Stimulated activated CD8-positive, alpha-beta memory T cell treated with anti-CD3 and anti-CD28 coated beads, Interleukin-4, amount 100 ng/mL, for 48 hours (primary cell): ENCODE data around the gene LRRC10.
A peak's percentile ranks its signal among the peaks of the same experiment; 100 is the strongest.

Experiments used
- DNase-seq: peaks from one replicate; pipeline ENCODE4 v3.0.0-alpha.2; 2020

LRRC10 gene, protein sequence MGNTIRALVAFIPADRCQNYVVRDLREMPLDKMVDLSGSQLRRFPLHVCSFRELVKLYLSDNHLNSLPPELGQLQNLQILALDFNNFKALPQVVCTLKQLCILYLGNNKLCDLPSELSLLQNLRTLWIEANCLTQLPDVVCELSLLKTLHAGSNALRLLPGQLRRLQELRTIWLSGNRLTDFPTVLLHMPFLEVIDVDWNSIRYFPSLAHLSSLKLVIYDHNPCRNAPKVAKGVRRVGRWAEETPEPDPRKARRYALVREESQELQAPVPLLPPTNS

DNA sequence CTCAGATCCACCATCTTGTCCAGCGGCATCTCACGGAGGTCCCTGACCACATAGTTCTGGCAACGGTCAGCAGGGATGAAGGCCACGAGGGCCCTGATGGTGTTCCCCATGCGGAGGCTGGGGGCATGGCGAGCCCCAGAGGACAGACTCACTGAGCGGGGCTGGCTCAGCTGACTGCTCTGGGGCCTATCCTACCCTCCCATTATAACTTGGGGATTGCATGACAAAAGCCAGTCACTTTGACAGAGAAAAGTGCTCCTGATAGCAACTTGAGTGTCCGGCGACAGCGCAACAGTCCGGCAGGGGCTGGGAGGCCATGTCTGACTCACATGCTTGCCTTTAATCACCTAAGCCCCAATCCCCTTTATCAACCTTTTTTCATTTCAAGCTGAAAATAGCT is at the start of gene LRRC10:
TSS of gene LRRC10 (minus strand) at position 179 of the 400 bp plus-strand sequence. CDS start at position 110, 69 bp downstream.
- no peak for DNase-seq

DNA sequence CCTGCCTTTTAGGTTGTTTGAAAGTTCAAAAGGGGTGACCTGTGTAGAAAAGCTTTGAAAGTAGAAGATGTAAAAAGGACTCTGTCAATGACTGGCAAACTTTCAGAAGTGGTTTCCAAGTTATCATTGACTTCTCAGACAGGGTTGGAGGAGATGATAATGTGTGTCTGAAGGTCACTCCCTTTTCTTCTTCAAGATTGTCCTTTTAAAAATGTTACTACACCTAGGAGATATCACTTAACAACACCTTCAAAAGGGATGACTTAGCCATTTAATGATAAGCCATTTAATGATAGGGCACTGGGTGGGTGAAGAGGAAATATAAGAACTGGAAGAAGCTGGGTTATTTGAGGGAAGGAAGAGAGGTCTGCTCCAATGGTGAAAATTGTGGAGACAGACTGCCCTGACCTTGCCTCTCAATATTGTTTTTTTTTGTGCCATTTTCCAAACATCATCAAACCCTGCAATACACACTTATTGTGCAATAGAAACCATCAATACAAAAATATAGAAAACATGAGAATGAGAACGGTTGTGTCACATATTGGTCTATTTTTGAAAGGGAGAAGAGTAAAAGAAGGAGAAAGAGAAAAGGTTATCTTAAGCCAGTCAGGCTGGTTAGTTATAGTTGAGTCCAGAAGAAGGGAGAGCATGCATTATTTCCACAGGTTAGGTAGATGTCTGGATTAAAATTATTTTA is 49.6 kb upstream of the LRRC10 start:
- DNase-seq = no peak

DNA sequence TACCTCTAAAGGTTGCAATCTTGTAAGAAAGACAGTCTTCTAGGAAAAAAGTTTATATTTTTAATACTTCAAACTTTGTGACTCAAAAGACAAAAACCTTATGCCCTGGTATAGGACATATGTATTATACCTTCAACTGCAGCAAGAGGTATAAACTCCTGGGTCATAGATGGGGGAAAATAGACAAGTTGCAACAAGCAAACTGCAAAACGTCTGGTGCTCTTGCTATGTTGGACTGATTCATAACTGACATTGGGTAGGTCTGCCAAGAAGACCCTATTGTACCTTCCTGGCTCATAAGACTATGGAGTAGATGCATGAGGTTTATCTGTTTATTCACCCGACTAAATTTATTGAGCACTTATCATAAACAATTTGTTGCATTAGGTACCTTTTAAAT is 47.5 kb upstream of the LRRC10 start:
- no peak for DNase-seq

DNA sequence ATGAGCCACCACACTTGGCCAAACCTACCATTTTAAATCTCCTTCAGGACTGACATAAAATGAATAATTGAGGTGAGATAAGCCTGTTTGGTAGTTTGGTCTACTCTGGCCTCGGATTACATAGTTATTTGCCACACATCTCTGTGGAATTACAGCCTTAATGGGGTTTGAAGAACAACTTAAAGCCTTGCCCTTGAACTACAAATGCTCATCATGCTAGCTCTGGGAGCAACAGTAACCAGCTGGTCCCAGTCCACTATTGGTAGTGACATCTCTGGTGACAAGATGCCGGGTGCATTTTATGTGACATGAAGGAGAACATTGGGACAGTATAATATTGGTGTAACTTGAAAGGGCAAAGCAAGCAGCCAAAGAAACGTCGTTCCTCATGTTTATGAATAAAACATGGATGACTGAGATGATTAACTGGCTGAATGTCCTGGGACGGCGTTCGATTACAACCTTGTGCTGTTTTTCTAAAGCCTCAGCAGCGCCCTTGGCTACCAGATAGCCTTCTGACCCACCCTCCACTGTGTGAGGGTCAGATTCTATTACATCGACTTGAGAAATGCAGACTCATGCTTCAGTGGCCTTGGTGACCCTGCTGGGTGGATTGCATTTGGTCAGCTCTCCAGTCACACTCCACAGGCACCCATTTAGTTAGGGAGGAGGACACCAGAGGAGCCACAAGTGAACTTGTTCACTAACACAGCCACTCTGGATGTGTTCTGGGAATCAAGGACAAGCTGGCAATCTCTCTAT is 46.9 kb upstream of the LRRC10 start:
- no peak for DNase-seq

DNA sequence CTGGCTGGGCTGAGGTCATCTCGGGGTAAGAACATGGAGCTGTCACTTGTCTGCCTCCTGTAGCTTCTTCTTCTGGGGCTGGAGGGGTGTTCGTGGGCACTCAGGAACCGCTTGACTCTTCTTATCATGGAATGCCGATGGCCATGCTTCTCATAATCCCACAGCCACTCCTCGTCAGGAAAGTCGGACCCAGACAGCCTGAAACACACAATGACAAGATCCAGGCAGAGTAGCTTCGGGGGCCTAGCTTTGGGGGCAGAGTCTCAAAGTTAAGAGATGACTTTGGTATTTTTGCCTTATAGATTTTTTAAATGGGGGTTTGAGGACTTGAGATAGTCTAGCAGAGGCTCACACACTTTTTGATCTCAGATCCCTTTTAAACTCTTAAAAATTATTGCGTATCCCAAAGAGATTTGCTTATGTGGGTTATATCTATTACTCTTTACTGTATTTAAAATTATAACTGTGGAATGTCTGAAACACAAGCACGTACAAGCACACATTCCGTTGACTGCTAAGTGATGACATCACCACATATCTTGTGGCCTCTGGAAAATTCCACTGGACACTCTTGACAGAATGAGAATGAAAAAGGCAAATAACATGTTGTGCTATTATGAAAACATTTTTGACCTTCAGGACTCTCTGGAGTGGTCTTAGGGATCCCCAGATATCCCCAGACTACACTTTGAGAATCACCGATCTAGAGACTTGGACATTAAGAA is 45.1 kb upstream of the LRRC10 start:
- DNase-seq = no peak

DNA sequence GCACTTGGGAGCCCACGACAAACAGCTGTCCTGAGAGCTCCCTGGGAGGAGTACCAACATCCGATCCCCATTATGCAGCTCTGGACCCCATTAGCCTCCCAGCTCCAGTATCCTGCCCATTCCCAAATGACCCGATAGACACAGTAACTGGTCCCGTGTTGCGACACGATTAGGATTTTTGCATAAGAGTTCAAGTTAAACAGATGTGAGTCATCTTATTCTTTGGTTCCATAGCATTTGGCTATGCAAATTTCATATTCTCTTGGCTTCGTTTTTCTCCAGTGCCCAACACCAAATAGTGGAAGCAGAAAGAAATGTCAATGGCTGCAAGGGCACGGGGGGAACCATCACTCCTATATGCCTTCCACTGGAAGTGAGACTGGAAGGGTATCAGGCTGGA is 43.0 kb upstream of the LRRC10 start:
- no peak for DNase-seq

DNA sequence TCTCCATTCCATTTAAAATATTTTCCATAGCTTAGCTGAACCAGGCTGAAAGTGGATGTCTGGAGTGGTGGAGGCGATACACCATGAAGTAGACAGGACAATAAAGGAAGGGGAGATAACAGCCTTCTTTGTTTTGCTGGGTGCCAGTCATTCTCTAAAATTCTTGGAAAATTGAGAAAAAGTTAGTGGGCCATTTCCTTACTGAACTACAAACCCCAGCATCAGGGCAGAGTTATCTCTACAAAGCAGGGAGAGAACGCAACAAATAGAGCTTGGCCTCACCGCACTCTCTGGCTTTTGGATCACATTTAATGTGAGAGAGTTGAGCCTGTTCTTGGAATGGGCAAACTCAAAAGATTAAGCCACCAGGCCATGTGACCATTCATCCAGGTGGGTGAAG is 41.2 kb upstream of the LRRC10 start:
- no peak for DNase-seq

DNA sequence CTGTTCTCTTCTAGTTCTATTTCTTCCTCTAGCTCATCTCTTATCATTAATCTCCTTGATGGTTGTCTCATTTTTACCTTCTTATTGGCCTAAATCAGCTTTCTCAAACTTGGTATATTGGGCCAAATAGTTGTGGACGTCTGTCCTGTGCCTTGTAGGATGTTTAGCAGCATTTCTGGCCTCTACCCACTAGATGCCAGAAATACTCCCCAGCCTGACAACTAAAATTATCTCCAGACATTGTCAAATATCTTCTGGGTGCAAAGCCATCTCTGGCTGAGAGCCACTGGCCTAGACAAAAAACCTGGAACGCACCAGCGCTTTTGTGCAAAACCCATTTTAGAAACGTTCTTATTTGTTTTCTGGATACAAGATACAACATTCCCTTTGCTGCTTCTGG is 38.8 kb upstream of the LRRC10 start:
- DNase-seq = no peak

DNA sequence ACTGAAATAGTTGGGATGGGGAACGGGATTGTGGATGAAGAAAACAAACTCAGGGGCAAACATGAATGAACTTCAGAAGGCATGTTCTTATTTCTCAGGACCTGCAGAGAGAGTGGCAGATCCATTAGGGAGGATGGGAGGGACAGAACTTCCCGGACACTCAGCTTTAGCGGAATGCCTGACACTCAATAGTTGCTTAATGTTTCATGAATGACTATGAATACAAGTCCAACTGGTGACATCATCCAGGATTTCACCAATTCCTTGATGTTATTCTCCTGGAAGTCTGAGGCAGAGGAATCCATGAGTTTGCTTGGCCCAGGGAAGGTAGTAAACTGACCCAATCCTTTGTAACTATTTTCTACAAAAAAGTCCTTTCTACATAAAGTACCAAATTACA is 37.8 kb upstream of the LRRC10 start:
- no peak for DNase-seq

DNA sequence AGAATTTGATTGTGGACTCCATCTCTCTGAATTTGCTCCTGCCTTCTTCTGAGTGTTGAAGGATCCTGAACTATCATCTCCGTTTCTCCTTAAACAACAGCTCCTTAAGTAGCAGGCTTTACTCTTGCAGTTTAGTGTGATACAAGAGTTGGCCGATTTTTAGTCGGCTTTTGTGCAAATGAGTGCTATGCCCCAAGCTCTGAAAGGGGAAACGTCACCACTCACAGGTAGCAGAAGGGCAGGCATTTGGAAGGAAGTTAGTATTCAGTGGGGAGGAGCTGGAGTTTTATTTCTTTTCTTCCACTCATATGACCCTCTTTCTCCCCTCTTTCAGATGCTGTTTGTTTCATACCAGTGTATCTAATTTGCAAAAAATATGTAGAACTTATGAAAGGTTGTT is 36.5 kb upstream of the LRRC10 start:
- no peak for DNase-seq

DNA sequence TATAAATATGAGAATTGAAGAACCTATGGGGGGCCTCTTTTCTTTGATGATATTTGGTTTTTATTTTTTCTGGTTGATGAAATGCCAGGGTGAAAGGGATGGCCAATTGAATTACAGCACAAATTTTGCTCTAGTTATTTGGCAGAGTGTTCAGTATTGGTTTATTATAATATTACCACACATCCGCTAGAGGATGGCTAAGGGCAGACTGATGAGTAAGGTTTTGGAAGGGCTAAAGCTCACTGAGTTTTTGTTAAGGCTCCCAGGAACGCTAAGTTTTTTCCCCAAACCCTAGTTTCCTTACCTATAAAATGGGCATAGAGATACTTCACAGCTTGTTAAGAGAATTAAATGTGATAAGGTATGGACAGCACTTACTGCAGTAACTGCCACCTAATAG is 34.3 kb upstream of the LRRC10 start:
- no peak for DNase-seq

DNA sequence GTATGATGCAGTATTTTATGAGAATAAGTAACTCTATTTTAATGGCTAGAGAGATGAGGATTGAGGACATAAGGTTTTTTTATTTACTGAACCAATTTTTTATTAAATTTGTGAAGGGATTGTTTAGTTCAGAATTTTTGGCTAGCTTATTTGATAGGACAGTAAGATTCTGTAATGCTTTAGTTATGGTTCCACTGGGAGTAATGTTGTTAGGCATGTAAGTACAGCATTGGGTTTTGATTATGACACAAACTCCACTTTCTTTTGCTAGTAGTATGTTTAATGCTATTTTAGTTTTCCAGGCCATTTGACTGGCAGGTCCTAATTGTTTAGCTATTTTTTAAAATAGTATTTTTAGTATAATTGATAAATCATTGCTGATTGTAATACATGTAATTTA is 33.8 kb upstream of the LRRC10 start:
- DNase-seq = no peak

DNA sequence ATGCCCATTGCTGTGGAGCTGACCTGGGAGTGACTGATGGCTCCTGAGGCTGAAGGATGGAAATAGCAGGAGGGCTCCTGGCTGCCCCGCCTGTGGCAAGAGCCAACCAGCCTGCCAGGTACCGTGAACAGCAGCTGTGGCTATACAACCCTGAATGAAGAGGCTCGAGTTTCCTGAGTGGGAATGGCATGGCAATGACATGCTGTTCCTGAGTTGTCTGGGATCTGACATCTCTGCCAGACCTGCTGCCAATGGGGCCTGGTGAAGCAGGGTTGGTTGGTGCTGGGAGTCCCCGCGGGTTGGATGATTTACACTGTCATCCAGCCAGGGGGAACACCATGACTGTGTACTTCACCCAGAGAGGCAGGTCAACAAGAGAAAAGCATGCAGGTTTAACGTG is 31.8 kb upstream of the LRRC10 start:
- DNase-seq = no peak

DNA sequence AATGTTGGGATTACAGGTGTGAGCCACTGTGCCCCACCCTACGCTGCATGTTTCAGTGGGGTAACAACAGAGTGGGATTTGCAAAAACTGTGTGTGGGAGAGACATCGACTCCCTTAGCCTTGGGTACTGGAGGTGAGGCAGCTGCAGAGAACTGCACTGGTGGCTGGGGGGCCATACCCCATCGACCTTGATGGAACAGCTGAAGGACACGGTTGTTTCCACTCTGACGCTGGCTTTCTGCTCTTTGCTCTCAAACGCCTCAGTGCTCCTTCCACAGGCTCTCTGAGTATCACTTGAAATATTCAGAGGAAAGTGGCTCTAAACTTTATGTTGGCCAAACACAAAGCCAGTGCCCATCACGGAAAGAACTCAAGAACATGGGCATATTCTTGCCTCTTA is 30.8 kb upstream of the LRRC10 start:
- DNase-seq = no peak

DNA sequence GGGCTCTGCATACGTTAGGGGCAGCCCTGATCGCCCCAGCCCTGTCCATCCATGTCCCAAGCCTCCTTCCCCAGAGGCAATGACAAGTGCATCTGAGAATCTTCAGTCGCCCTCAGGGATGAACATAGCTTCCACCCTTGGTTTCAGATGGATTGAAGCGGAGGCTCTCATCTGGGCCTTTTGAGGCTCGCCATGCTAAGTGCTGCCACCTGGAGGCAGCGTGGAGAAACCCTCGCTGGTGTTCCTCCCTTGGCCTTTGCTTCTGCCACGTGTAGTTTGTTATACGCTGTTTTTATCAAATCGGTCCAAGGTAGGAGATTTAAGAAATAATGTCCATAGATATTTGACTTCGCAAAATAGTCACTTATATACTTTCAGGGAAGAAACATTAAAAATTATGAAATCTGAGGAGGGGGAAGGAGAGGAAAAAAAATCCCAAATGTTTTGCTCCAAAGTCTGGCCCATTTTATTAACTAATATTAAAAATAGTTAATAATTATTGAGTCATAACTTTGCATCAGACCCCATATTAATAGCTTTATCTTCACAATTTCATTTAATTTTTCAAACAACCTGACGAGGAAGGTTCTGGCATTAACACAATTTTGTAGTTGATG is 28.8 kb upstream of the LRRC10 start:
- DNase-seq = peak; percentile 75

DNA sequence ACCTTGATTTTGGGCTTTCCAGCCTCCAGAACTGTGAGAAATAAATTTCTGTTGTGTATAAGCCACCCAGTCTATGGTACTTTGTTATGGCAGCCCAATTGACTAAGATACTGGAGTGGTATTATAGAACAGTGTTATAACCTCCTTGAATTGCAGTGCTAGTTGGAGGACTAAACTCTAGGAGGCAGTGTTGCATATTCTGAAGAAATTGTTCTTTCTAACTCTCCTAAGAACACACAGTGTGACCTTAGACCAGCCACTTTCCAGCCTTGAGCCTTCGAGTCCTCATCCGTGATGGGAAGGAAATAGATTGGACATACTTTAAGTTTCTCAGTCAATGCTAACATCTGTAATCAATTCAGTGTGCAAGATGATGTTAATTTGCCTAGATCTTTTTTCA is 22.4 kb upstream of the LRRC10 start:
- no peak for DNase-seq

DNA sequence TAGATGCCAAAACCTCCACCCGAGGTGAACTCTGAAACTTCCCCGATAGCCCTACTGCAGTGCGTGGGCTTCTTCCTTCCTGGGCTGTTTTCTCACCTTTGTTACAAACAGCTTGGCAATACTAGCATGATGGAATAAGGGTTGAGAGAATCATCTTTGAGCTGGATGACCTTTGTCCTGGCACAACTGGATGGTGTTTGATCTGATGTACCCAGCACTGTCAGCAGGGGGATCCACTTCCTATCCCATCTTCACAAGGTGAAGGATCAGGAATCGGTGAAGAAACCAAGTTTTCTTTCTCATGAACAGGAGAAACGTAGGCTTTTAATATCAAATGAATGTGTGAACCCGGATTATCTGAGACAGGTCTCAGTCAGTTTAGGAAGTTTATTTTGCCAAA is 19.5 kb upstream of the LRRC10 start:
- no peak for DNase-seq

DNA sequence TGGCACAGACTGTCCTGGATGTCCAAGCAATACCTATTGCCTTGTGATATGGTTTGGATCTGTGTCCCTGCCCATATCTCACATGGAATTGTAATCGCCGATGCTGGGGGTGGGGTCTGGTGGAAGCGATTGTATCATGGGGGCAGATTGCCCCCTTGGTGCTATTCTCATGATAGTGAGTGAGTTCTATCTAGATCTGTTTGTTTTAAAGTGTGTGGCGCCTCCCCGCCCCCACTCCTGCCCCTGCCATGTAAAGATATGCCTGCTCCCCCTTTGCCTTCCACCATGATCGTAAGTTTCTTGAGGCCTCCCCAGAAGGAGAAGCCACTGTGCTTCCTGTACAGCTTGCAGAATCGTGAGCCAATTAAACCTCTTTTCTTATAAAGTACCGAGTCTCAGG is 16.8 kb upstream of the LRRC10 start:
- DNase-seq = no peak

DNA sequence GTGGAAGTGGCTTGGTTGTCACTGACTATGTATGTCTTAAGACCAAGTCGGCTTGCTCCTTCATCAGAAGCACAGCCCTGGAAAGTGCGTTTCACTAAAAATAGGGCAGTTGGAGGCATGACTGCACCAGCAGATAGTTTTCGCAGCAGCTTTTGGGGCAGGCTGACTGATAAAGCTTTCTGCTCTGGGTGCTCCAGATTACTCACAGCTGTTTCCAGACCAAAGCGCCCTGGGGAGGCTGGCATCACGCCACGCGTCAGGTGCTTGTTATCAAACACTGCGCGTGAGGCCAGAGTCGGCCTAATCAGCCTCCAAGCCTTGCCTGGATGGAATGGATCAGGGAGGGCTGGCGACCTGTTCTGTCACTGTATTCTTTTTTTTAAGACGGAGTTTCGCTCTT is 13.3 kb upstream of the LRRC10 start:
- no peak for DNase-seq

DNA sequence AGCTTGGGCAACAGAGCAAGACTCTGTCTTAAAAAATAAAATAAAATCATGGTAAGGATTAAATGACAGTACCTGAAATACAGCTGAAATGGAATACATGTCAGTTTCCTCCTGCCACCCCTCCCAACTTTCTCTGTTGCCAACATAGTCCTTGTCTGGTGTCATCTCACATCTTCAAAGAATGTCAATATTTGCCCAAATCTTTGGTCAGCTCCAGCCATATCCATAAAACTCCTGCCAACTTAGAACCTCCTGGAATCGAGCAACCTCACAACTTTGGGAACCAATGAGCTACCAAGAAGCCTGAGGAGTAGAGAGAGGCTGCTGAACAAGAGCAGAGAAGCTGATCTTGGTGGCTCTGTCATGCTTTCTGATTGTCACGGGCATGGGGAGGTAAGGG is 10.8 kb upstream of the LRRC10 start:
- DNase-seq = no peak

DNA sequence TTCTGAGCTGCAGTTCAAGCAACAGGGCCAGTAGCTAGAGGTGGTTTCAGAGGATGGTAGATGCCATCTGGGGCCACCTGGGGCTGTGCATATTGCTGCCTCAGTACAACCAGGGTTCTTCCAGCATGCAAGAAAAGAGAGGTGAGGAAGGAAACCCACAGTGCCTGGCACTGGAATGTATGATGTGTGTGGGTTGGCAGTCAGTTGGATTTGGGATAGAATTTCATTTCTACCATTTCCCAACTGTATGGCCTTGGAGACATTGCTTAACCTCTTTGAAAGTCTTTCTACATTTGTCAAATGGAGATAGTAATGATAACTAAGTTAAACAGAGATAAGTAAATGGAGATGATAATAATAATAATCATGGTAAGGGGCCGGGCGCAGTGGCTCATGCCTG is 10.2 kb upstream of the LRRC10 start:
- no peak for DNase-seq

DNA sequence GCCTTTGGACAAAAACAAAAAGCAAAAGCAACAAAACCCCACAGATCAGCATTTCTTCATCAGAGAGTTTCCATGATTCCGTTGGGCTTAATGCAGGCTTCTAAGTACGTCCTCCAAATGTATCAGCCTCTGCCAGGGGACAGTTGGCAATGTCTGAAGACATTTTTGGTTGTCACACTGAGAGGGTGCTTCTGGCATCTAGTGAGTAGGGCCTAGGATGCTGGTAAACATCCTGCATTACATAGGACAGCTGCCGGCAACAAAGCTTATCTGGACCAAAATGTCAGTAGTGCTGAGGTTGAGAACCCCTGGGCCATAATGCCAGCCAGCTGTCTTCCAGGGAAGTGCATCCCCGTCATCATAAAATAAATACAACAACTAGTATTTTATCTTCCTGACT is 9.4 kb upstream of the LRRC10 start:
- DNase-seq = no peak

DNA sequence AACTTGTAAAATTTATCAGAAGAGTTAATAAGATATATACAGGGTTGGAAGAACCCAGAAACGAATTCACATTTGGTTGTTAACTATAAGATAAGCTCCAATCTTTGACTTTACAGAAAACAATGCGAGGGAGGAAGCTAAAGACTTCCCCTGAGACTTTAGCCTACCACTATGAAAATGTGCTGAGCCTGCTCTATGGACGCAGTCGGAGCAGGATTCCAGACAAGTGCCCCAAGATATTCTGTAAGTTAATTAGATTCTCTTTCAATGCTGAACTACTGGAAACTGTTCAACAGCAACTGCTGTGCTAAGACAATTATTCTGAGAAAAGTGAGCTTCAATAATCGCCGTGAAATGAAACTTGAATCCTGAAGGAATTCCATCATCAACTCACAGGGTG is 8.3 kb upstream of the LRRC10 start:
- DNase-seq = no peak
